ENCODE results near the gene GRAMD1A. TPM values are rescaled to one million over a fixed set of nuclear protein-coding genes. Genes with fewer than 3 reads are reported as not detected.
"Not testable (repeated sequence)": the region's sequence is repeated elsewhere in the genome, so short reads cannot be mapped to it uniquely, and the experiment has no call there.

Gene GRAMD1A
- total RNA-seq, 1 donor from 2014 or later, result 61.9 TPM

- no peak overlapping the region for H3K4me3 ChIP-seq
- H3K4me1 ChIP-seq, result peaks cover 38% of the 10 kb centered on the region
- no peak overlapping the region for H3K27ac ChIP-seq
- H3K36me3 ChIP-seq, result peaks cover 0 to 18% of the 10 kb centered on the region in 2 donors
- no peaks in the 10 kb centered on the region for H3K9me3 ChIP-seq
- no peak for TF ChIP-seq POLR2AphosphoS5 (IDR thresholded peaks at IDR 0.05; ENCODE audit: insufficient read depth in 1 of 2, low read depth in 1 of 2)
- TF ChIP-seq, protein P1, sequence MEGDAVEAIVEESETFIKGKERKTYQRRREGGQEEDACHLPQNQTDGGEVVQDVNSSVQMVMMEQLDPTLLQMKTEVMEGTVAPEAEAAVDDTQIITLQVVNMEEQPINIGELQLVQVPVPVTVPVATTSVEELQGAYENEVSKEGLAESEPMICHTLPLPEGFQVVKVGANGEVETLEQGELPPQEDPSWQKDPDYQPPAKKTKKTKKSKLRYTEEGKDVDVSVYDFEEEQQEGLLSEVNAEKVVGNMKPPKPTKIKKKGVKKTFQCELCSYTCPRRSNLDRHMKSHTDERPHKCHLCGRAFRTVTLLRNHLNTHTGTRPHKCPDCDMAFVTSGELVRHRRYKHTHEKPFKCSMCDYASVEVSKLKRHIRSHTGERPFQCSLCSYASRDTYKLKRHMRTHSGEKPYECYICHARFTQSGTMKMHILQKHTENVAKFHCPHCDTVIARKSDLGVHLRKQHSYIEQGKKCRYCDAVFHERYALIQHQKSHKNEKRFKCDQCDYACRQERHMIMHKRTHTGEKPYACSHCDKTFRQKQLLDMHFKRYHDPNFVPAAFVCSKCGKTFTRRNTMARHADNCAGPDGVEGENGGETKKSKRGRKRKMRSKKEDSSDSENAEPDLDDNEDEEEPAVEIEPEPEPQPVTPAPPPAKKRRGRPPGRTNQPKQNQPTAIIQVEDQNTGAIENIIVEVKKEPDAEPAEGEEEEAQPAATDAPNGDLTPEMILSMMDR (IDR thresholded peaks at IDR 0.05), result no peak
- no peak for TF ChIP-seq POLR2A (IDR thresholded peaks at IDR 0.05)
- no peaks in the 10 kb centered on the region for H3K27me3 ChIP-seq
- intact Hi-C loops (cut with DNase I), result no loop called here
- DNase-seq (ENCODE audit: extremely low spot score in 2 of 2), result no peak
Observed at GRCh38 chr19:35006342-35006998, 6.3 kb downstream of the GRAMD1A start.

DNA sequence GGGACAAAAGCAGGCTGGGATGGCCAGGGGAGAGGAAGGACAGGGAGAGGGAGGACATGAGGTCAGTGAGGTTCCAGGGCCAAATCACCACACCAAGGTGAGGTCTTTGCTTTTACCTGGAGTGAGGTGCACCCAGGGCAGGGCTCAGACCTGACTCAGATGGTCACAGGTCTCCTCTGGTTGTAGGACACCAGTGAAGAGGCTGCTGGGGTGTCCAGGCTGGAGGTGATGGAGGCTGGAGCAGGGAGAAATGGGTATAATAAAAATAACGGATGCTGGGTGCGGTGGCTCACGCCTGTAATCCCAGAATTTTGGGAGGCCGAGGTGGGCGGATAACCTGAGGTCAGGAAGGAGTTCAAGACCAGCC, 6.9 kb downstream of the GRAMD1A start:
- no peak for DNase-seq (ENCODE audit: extremely low spot score in 2 of 2)
- H3K4me3 ChIP-seq, result no peak overlapping the region
- no peaks in the 10 kb centered on the region for H3K27me3 ChIP-seq
- H3K9me3 ChIP-seq, result no peaks in the 10 kb centered on the region
- H3K27ac ChIP-seq, result no peak overlapping the region
- TF ChIP-seq POLR2AphosphoS5 (IDR thresholded peaks at IDR 0.05; ENCODE audit: insufficient read depth in 1 of 2, low read depth in 1 of 2), result no peak
- no peak for TF ChIP-seq POLR2A (IDR thresholded peaks at IDR 0.05)
- TF ChIP-seq, protein P1 (IDR thresholded peaks at IDR 0.05), result no peak
- peaks cover 0 to 23% of the 10 kb centered on the region in 2 donors for H3K36me3 ChIP-seq
- intact Hi-C loops (cut with DNase I), result no loop called here
- peaks cover 36% of the 10 kb centered on the region for H3K4me1 ChIP-seq

DNA sequence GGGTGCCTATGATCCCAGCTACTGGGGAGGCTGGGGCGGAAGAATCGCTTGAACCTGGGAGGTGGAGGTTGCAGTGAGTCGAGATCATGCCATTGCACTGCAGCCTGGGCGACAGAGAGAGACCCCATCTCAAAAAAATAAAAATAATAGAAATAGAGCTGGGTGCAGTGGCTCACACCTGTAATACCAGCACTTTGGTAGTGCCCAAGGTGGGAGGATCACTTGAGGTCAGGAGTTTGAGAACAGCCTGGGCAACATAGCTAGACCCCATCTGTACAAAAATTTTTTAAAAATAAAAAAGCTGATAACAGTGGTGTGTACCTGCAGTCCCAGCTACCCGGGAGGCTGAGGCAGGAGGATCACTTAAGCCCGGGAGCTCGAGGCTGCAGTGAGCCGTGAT, 7.3 kb downstream of the GRAMD1A start:
- H3K4me3 ChIP-seq; H3K9me3 ChIP-seq; DNase-seq (ENCODE audit: extremely low spot score in 2 of 2); intact Hi-C loops (cut with DNase I); H3K27ac ChIP-seq; H3K27me3 ChIP-seq: not testable (repeated sequence)
- peaks cover 36% of the 10 kb centered on the region for H3K4me1 ChIP-seq
- peaks cover 0 to 28% of the 10 kb centered on the region in 2 donors for H3K36me3 ChIP-seq

DNA sequence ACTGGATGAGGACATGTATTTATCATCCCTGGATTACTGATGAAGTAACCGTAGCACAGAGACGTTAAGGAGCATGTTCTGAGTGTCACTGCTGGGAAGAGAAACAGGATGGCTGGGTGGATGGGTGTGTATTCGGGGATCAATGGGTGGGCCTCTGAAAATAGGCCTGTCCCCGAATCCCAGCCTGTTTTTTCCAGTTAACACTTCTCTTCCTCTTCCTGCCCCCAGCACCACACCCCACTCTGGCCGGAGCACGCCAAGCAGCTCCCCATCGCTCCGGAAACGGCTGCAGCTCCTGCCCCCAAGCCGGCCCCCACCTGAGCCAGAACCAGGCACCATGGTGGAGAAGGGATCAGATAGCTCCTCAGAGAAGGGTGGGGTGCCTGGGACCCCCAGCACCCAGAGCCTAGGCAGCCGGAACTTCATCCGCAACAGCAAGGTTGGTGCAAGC, 8.8 kb downstream of the GRAMD1A start:
- intact Hi-C loops (cut with DNase I), result no loop called here
- no peaks in the 10 kb centered on the region for H3K27me3 ChIP-seq
- TF ChIP-seq POLR2A (IDR thresholded peaks at IDR 0.05), result no peak
- TF ChIP-seq POLR2AphosphoS5 (IDR thresholded peaks at IDR 0.05; ENCODE audit: insufficient read depth in 1 of 2, low read depth in 1 of 2), result peak in 1 of 2 donors; percentile 20
- TF ChIP-seq, protein P1 (IDR thresholded peaks at IDR 0.05), result no peak
- no peak overlapping the region for H3K27ac ChIP-seq
- peaks cover 32% of the 10 kb centered on the region for H3K4me1 ChIP-seq
- peaks cover 0 to 30% of the 10 kb centered on the region in 2 donors for H3K36me3 ChIP-seq
- no peak overlapping the region for H3K4me3 ChIP-seq
- no peak for DNase-seq (ENCODE audit: extremely low spot score in 2 of 2)
- H3K9me3 ChIP-seq, result no peaks in the 10 kb centered on the region

DNA sequence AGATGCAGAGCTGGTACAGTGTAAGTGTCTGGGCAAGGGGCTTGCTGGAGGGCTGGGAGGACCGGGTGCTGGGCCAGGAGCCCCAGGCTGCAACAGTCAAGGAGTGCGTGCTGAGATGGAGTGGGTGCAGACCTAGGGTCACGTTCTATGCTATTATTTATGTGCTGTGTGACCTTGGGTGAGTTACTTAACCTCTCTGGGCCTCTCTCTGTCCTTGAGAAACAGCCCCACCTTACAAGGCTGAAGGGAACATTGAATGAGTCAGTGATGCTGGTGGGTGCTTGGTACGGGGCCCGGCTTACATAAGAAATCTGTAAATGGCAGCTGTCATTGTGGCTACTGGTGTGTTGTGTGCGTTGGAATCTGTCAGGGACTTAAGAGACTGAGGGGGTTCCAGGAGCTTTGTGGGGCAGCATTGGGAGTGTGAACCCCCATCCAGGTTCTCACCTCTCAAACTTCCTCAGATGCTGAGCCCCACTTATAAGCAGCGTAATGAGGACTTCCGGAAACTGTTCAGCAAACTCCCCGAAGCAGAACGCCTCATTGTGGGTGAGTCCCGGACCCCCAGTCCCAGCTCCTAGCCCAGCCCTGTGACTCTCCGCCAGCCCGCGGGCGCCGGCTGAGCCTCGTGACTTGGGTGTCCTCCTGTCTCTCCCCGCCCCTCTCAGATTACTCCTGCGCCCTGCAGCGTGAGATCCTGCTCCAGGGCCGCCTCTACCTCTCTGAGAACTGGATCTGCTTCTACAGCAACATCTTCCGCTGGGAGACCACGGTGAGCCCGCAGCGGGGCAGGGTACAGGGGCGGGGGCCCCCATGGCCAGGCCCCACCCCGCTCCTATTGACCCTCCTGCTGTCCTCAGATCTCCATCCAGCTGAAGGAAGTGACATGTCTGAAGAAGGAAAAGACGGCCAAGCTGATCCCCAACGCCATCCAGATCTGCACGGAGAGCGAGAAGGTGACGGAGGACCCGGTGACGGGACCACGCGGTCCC, 9.6 kb downstream of the GRAMD1A start:
- no peak overlapping the region for H3K4me3 ChIP-seq
- H3K27me3 ChIP-seq, result no peaks in the 10 kb centered on the region
- H3K36me3 ChIP-seq, result peaks cover 0 to 36% of the 10 kb centered on the region in 2 donors
- intact Hi-C loops (cut with DNase I), result no loop called here
- no peak overlapping the region for H3K27ac ChIP-seq
- H3K9me3 ChIP-seq, result no peaks in the 10 kb centered on the region
- TF ChIP-seq, protein P1 (IDR thresholded peaks at IDR 0.05), result no peak
- TF ChIP-seq POLR2A (IDR thresholded peaks at IDR 0.05) (no peak), POLR2AphosphoS5 (IDR thresholded peaks at IDR 0.05; ENCODE audit: insufficient read depth in 1 of 2, low read depth in 1 of 2) (no peak)
- H3K4me1 ChIP-seq, result peaks cover 24% of the 10 kb centered on the region
- DNase-seq (ENCODE audit: extremely low spot score in 2 of 2), result no peak

Data from vagina (tissue), 2 donors.